CD4-positive, CD25-positive, alpha-beta regulatory T cell (primary cell): ENCODE measurements around the gene UBE2G1. TPM values are rescaled to one million over a fixed set of nuclear protein-coding genes. Genes with fewer than 3 reads are reported as not detected.
"Not testable (repeated sequence)": the region's sequence is repeated elsewhere in the genome, so short reads cannot be mapped to it uniquely, and the experiment has no call there.

Experiments
- ATAC-seq, 2 donors: fragments of 150-1000 bp; cut with Tn5 transposase; one replicate each; pipeline ENCODE4 v1.10.0; 2021; ENCODE audit warnings: low read depth in 2 of 2, moderate number of reproducible peaks in 2 of 2, moderate library complexity in 1 of 2
- DNase-seq, 3 donors: peaks; one replicate each; pipeline versions ENCODE4 v3.0.0 to v3.0.0-alpha.2; 2012 to 2022; ENCODE audit warnings: mixed read lengths in 1 of 3
- H3K27ac ChIP-seq: one replicate; pipeline ENCODE4 v1.7.0; 2013; ENCODE audit warnings: mild to moderate bottlenecking, low read length; ENCODE audit not compliant: insufficient read depth, poor library complexity, severe bottlenecking
- H3K27me3 ChIP-seq: one replicate; pipeline ENCODE4 v1.7.0; 2013; ENCODE audit warnings: low read length; ENCODE audit not compliant: control insufficient read depth, insufficient read depth
- H3K36me3 ChIP-seq: one replicate; pipeline ENCODE4 v1.7.0; 2013; ENCODE audit warnings: mild to moderate bottlenecking, low read length, moderate library complexity; ENCODE audit not compliant: control insufficient read depth, insufficient read depth
- H3K4me1 ChIP-seq: 2 replicates; pipeline ENCODE4 v1.7.0; 2013; ENCODE audit warnings: mild to moderate bottlenecking, low read length; ENCODE audit not compliant: insufficient read depth, control insufficient read depth, poor library complexity, severe bottlenecking
- H3K4me3 ChIP-seq: one replicate; pipeline ENCODE4 v1.7.0; 2013; ENCODE audit warnings: low read depth, mild to moderate bottlenecking, low read length, moderate library complexity
- H3K9me3 ChIP-seq, 2 experiments: 1 replicate in 1 of 2; 2 replicates in 1 of 2; pipeline ENCODE4 v1.7.0; 2013; ENCODE audit warnings: low read length in 2 of 2, mild to moderate bottlenecking in 1 of 2, moderate library complexity in 1 of 2; ENCODE audit not compliant: control insufficient read depth in 2 of 2
- H3K27ac Mint-ChIP-seq, 3 donors: one replicate each; pipeline ENCODE4 v1.8.0; 2020 to 2022; ENCODE audit warnings: mild to moderate bottlenecking in 3 of 3, mixed read lengths in 3 of 3, moderate library complexity in 2 of 3
- H3K27me3 Mint-ChIP-seq: one replicate; pipeline ENCODE4 v1.8.0; 2022; ENCODE audit warnings: mild to moderate bottlenecking, mixed read lengths
- H3K36me3 Mint-ChIP-seq: one replicate; pipeline ENCODE4 v1.8.0; 2020; ENCODE audit warnings: mixed read lengths
- H3K4me1 Mint-ChIP-seq, 4 donors: one replicate each; pipeline ENCODE4 v1.8.0; 2020 to 2022; ENCODE audit warnings: mixed read lengths in 4 of 4, mild to moderate bottlenecking in 1 of 4
- H3K4me3 Mint-ChIP-seq, 4 donors: one replicate each; pipeline ENCODE4 v1.8.0; 2020 to 2022; ENCODE audit warnings: mild to moderate bottlenecking in 4 of 4, mixed read lengths in 4 of 4, moderate library complexity in 3 of 4
- H3K9me3 Mint-ChIP-seq, 7 donors: one replicate each; pipeline ENCODE4 v1.8.0; 2020 to 2022; ENCODE audit warnings: mixed read lengths in 7 of 7, mild to moderate bottlenecking in 3 of 7, moderate library complexity in 2 of 7
- polyA plus RNA-seq, 4 donors: library from polyadenylated mRNA; unstranded; fragments of 300-500 nt; fragmentation: Illumina TruSeq; gene quantifications; one replicate each; pipeline ENCODE4 v1.2.3, GENCODE V29; 2021
- total RNA-seq: library from RNA; stranded (reverse); gene quantifications from one replicate; pipeline ENCODE4 v1.2.3, GENCODE V29; 2022

Gene UBE2G1
- total and polyA plus RNA-seq, 5 donors from 2014 or later = 55.0 to 67.9 (median 61.0) TPM

DNA sequence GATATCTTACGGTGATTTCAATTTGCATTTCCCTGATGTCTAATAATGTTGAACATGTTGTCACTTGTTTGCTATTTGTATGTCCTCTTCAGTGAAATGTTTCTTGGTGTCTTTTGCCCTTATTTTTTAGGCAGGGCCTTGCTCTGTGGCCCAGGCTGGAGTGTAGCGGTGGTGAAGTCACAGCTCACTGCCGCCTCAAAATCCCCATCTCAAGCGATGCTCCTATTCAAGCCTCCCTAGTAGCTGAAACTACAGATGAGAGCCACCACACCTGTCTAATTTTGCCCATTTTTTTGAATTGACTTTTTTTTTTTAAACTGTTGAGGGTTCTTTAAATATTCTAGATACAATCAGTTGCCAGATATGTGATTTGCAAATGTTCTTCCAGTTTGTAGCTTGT lies 8.3 kb downstream of the UBE2G1 start:
- Histone ChIP-seq H3K36me3 (peaks cover 8% of the 10 kb centered on the region), H3K4me1 (peaks cover 33% of the 10 kb centered on the region), H3K9me3 (no peaks in the 10 kb centered on the region), H3K27me3 (no peaks in the 10 kb centered on the region), H3K27ac (no peak overlapping the region), H3K4me3 (no peak overlapping the region)
- DNase-seq (no peak), ATAC-seq (no peak)
- H3K9me3 Mint-ChIP-seq = peaks cover 0 to 1% (median 0%) of the 10 kb centered on the region in 7 donors
- no peak overlapping the region for H3K27ac Mint-ChIP-seq
- peaks cover 5% of the 10 kb centered on the region for H3K36me3 Mint-ChIP-seq
- H3K27me3 Mint-ChIP-seq = no peaks in the 10 kb centered on the region
- peak overlapping the region in 3 of 4 donors; percentile 50 to 89 (median 54) for H3K4me3 Mint-ChIP-seq
- peaks cover 39 to 70% (median 49%) of the 10 kb centered on the region in 4 donors for H3K4me1 Mint-ChIP-seq

DNA sequence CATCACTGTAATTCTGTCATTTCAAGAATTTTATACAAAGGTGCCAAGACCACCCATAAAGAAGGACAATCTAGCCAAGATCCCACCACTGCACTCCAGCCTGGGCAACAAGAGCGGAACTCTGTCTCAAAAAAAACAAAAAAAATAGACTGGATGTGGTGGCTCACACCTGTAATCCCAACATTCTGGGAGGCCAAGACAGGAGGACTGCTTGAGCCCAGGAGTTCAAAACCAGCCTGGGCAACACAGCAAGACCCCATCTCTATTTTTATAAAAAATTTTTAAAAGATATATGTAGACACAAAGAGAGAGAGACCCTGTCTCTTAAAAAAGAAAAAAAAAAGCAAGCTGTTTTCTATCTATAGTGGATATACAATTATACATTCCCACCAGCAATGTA lies 8.8 kb downstream of the UBE2G1 start:
- no peak overlapping the region for H3K27ac ChIP-seq
- Mint-ChIP-seq H3K27ac (peak overlapping the region in 2 of 3 donors; percentile 35 to 72), H3K4me3 (peak overlapping the region in 3 of 4 donors; percentile 7 to 67 (median 54)), H3K27me3 (no peaks in the 10 kb centered on the region), H3K9me3 (peaks cover 0 to 1% (median 0%) of the 10 kb centered on the region in 7 donors), H3K4me1 (peaks cover 37 to 67% (median 45%) of the 10 kb centered on the region in 4 donors), H3K36me3 (peaks cover 5% of the 10 kb centered on the region)
- no peaks in the 10 kb centered on the region for H3K9me3 ChIP-seq
- no peak overlapping the region for H3K4me3 ChIP-seq
- DNase-seq (no peak), ATAC-seq (no peak)
- peaks cover 33% of the 10 kb centered on the region for H3K4me1 ChIP-seq
- peaks cover 6% of the 10 kb centered on the region for H3K36me3 ChIP-seq
- H3K27me3 ChIP-seq = no peaks in the 10 kb centered on the region

DNA sequence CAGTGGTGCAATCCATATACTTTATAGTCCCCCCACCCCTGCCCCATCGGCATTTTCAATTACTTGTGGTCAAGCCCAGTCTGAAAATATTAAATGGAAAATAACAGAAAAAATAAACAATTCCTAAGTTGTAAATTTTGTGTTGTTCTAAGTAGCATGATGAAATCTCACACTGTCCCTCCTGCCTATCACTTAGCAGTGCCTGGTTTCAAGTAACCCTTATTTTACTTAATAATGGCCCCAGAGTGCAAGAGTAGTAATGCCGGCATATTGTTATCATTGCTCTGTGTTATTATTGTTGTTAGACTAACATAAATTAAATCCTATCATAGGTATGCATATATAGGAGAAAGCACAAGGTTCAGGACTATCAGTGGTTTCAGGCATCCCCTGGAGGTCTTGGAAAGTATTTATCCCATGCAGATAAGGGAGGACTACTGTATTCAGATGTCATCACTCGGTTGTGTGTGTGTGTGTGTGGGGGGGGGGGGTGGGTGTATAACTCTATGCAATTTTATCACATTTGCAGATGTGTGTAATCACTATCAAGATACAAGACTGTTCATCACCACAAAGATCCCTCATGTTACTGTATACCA lies 9.3 kb downstream of the UBE2G1 start:
- Mint-ChIP-seq H3K27ac (peak overlapping the region in 2 of 3 donors; percentile 35 to 72), H3K4me3 (peak overlapping the region in 3 of 4 donors; percentile 7 to 67 (median 54)), H3K27me3 (no peaks in the 10 kb centered on the region), H3K9me3 (peaks cover 0 to 1% (median 0%) of the 10 kb centered on the region in 7 donors), H3K4me1 (peaks cover 33 to 64% (median 44%) of the 10 kb centered on the region in 4 donors), H3K36me3 (peaks cover 5% of the 10 kb centered on the region)
- H3K27me3 ChIP-seq = no peaks in the 10 kb centered on the region
- H3K4me3 ChIP-seq = no peak overlapping the region
- ATAC-seq = no peak
- DNase-seq = no peak
- H3K9me3 ChIP-seq = no peaks in the 10 kb centered on the region
- H3K27ac ChIP-seq = no peak overlapping the region
- peaks cover 3% of the 10 kb centered on the region for H3K36me3 ChIP-seq
- peaks cover 38% of the 10 kb centered on the region for H3K4me1 ChIP-seq

DNA sequence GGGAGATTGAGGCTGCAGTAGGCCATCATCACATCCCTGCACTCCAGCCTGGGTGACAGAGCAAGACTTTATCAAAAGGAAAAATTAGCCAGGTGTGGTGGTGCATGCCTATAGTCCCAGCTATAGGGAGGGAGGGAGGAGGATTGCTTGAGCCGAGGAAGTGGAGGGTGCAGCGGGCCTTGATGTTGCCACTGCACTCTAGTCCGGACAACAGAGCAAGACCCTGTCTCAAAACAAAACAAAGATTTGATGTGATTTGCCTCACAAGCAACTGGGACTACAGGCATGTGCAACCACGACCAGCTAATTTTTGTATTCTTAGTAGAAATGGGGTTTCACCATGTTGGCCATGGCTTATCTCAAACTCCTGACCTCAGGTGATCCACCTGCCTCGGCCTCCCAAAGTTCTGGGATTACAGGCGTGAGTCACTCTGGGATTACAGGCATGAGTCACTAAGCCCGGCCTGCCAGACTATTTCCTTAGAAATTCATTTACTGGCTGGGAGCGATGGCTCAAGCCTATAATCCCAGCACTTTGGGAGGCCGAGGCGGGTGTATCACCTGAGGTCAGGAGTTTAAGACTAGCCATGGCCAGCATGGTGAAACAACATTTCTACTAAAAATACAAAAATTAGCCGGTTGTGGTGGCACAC lies 11.5 kb downstream of the UBE2G1 start:
- Mint-ChIP-seq H3K36me3 (peaks cover 5% of the 10 kb centered on the region), H3K27me3 (no peaks in the 10 kb centered on the region), H3K4me3 (no peak overlapping the region), H3K27ac (peak overlapping the region in 1 of 3 donors; percentile 26), H3K9me3 (no peaks in the 10 kb centered on the region), H3K4me1 (peaks cover 27 to 63% (median 40%) of the 10 kb centered on the region in 4 donors)
- ATAC-seq (no peak), DNase-seq (no peak)
- Histone ChIP-seq H3K27ac (no peak overlapping the region), H3K9me3 (no peaks in the 10 kb centered on the region), H3K4me1 (peaks cover 35% of the 10 kb centered on the region), H3K27me3 (no peaks in the 10 kb centered on the region), H3K4me3 (no peak overlapping the region), H3K36me3 (peaks cover 2% of the 10 kb centered on the region)

DNA sequence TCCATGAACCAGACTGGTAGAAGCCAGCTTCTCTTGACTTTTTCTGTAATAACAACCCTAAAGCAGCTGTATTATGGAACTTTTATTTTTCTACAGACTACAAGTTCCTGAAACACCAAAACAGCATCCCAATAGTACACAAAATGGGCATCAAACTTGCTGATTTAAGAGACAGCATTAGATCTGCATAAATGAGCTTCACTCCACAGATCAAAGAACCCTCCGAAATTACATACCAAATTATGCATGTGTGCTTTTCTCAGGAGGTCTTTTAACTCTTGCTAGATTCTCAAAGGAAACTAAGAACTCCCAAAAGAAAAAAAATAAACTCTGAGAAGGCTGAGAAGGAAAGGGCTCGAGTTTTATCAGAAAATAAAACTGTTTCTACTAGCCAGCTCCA lies 12.3 kb downstream of the UBE2G1 start:
- ATAC-seq (no peak), DNase-seq (no peak)
- peaks cover 25 to 58% (median 33%) of the 10 kb centered on the region in 4 donors for H3K4me1 Mint-ChIP-seq
- H3K4me1 ChIP-seq = peaks cover 29% of the 10 kb centered on the region
- no peak overlapping the region for H3K4me3 ChIP-seq
- H3K9me3 ChIP-seq = no peaks in the 10 kb centered on the region
- H3K36me3 ChIP-seq = peaks cover 2% of the 10 kb centered on the region
- H3K4me3 Mint-ChIP-seq = no peak overlapping the region
- no peaks in the 10 kb centered on the region for H3K27me3 Mint-ChIP-seq
- peaks cover 5% of the 10 kb centered on the region for H3K36me3 Mint-ChIP-seq
- no peak overlapping the region for H3K27ac ChIP-seq
- no peaks in the 10 kb centered on the region for H3K9me3 Mint-ChIP-seq
- H3K27ac Mint-ChIP-seq = peak overlapping the region in 1 of 3 donors; percentile 85
- no peaks in the 10 kb centered on the region for H3K27me3 ChIP-seq

DNA sequence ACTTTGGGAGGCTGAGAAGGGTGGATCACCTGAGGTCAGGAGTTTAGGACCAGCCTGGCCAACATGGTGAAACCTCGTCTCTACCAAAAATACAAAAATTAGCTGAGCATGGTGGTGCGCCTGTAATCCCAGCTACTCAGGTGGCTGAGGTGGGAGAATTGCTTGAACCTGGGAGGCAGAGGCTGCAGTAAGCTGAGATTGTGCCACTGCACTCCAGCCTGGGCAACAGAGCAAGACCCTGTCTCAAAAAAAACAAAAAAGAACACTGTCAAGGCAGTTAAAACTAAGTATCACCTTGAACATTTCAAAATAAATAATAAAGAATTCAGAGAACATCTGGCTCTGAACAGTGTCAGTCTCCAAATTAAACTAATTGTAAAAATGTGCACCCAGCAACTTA lies 16.3 kb downstream of the UBE2G1 start:
- peaks cover 17 to 60% (median 36%) of the 10 kb centered on the region in 4 donors for H3K4me1 Mint-ChIP-seq
- not testable (repeated sequence) for H3K27ac ChIP-seq, H3K9me3 ChIP-seq, ATAC-seq, H3K27ac Mint-ChIP-seq, H3K4me3 ChIP-seq, H3K27me3 ChIP-seq, H3K4me3 Mint-ChIP-seq, H3K9me3 Mint-ChIP-seq, H3K27me3 Mint-ChIP-seq, H3K36me3 ChIP-seq, DNase-seq, H3K36me3 Mint-ChIP-seq
- peaks cover 20% of the 10 kb centered on the region for H3K4me1 ChIP-seq

DNA sequence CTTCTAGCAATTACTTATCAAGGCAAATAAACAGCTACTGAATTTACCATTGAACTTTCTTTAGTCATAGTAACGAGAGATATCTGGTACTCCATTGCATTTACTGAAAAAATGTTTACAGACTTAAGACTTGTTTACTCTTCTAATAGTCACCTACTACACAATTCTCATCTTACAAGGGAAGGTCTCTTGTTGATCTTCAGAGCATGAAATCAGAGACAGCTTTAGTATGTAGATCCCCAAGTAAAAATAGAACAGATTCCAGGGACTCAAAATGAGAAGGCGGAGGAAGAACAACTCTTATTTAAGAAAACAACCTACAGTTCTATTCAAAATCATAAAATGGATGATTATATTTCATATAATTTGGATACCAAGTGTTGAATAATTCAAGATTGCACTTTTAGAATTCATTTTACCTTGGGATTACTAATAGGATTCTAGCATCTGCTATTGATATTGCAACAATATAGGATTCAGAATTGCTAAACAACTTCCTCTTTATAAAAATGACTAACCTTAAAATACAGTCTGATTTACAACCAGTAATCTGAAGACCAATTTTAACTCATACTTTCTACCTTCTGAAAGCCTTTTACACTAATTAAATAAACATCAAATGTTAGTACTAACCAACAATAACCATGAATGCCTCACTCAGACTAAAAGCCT lies 20.8 kb downstream of the UBE2G1 start:
- ATAC-seq = no peak
- Mint-ChIP-seq H3K4me3 (peak overlapping the region in 1 of 4 donors; percentile 20), H3K27ac (no peak overlapping the region), H3K4me1 (peaks cover 15 to 42% (median 29%) of the 10 kb centered on the region in 4 donors), H3K27me3 (no peaks in the 10 kb centered on the region), H3K9me3 (no peaks in the 10 kb centered on the region), H3K36me3 (no peaks in the 10 kb centered on the region)
- Histone ChIP-seq H3K27me3 (no peaks in the 10 kb centered on the region), H3K27ac (no peak overlapping the region), H3K9me3 (no peaks in the 10 kb centered on the region), H3K4me3 (no peak overlapping the region), H3K36me3 (no peaks in the 10 kb centered on the region), H3K4me1 (peaks cover 9% of the 10 kb centered on the region)
- no peak for DNase-seq
